SU-DHL-6 (cell line): ENCODE measurements around the gene M1AP.

Source experiments
- H2AFZ ChIP-seq: fragments of 200-600 bp; sonication (generic); 2 replicates; pipeline ENCODE4 v1.6.1; 2014; ENCODE audit warnings: low read depth, mild to moderate bottlenecking, moderate library complexity, mixed read lengths, antibody characterized with exemption, low read length; ENCODE audit not compliant: severe bottlenecking
- H3F3A ChIP-seq: fragments of 200-600 bp; shearing (Covaris generic); 2 replicates; pipeline ENCODE4 v1.6.0; 2016; ENCODE audit warnings: antibody characterized with exemption, mild to moderate bottlenecking; ENCODE audit not compliant: insufficient read depth
- H3K27ac ChIP-seq: fragments of 200-600 bp; sonication (generic); 2 replicates; pipeline ENCODE4 v1.5.1; 2016; ENCODE audit warnings: low read depth, mild to moderate bottlenecking, low read length, moderate library complexity, mixed read lengths
- H3K27me3 ChIP-seq: fragments of 200-600 bp; sonication (generic), shearing (Covaris generic); 2 replicates; pipeline ENCODE4 v1.6.0; 2014; ENCODE audit warnings: mild to moderate bottlenecking, low read length
- H3K36me3 ChIP-seq: fragments of 200-600 bp; sonication (generic); 2 replicates; pipeline ENCODE4 v1.6.1; 2014; ENCODE audit warnings: mild to moderate bottlenecking, low read length, mixed read lengths
- H3K4me2 ChIP-seq: fragments of 300-600, 200-600 bp; shearing (Covaris generic), sonication (generic); 2 replicates; pipeline ENCODE4 v1.6.0; 2014; ENCODE audit warnings: low read length, low read depth, mild to moderate bottlenecking; ENCODE audit not compliant: poor library complexity, severe bottlenecking
- H3K4me3 ChIP-seq: fragments of 200-600 bp; sonication (generic); 2 replicates; pipeline ENCODE4 v1.5.1; 2014; ENCODE audit warnings: antibody characterized with exemption, low read length, mild to moderate bottlenecking, mixed read lengths; ENCODE audit not compliant: insufficient read depth, poor library complexity, severe bottlenecking
- H3K79me2 ChIP-seq: fragments of 200-600 bp; sonication (generic); 2 replicates; pipeline ENCODE4 v1.6.1; 2014; ENCODE audit warnings: mild to moderate bottlenecking, low read length, moderate library complexity; ENCODE audit not compliant: insufficient read depth
- H3K9ac ChIP-seq: fragments of 200-600 bp; sonication (generic); 2 replicates; pipeline ENCODE4 v1.7.0; 2014; ENCODE audit warnings: mild to moderate bottlenecking, low read length
- H3K9me2 ChIP-seq: fragments of 200-600 bp; sonication (generic); replicated peaks from 2 replicates; pipeline ENCODE4 v1.6.1; 2014; ENCODE audit warnings: low read length; ENCODE audit not compliant: insufficient read depth
- H3K9me3 ChIP-seq: fragments of 200-600 bp; sonication (generic); 2 replicates; pipeline ENCODE4 v1.6.1; 2014; ENCODE audit warnings: low read length, mixed read lengths; ENCODE audit not compliant: insufficient read depth
- H4K20me1 ChIP-seq: fragments of 200-600 bp; sonication (generic); 2 replicates; pipeline ENCODE4 v1.6.1; 2014; ENCODE audit warnings: low read depth, mild to moderate bottlenecking, antibody characterized with exemption, low read length, moderate library complexity, mixed read lengths
- EZH2phosphoT487 ChIP-seq: fragments of 200-600 bp; sonication (generic), shearing (Covaris generic); conservative IDR thresholded peaks from 2 replicates; pipeline ENCODE4 v1.6.1; 2018; ENCODE audit warnings: mild to moderate bottlenecking, antibody characterized with exemption, low read length, moderate library complexity, mixed read lengths
- TF ChIP-seq, protein P1 (sequence below): fragments of 200-600 bp; sonication (generic); IDR thresholded peaks from one replicate; pipeline ENCODE4 v1.5.1; 2017; ENCODE audit warnings: antibody characterized with exemption, mild to moderate bottlenecking, low read length, moderate library complexity; ENCODE audit not compliant: insufficient read depth, poor library complexity, severe bottlenecking

M1AP gene

DNA sequence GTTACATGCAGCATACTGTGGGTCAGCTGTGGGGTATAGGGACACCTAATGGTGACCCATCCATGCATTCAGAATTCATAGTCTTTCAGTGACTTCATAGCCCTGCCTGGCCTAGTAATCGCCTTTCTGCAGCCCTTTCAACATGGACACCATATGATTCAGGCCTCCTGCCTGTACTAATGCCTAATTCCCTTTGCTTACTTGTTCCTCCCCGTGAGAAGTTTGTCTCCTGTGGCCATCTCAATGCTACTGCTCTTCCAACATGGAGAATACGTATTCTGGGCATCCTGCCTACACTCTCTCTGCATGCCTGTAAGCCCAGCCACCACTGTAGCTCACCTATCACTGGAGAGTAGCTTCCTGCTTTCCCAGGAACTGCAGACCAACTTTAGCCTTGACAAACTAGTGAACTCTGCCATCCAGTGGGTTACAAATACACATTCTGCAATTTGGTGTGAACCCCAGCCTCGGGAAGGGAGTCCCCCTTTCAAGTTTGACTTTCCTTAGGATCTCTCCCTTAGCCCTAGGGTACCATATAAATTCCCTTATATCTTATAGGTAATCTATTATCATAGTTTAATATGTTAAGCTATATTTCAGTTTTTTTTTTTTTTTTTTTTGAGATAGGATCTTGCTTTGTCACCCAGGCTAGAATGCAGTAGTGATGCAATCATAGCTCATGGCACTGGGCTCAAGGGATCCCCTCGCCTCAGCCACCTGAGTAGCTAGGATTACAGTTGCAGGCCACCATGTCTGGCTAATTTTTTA, 22.3 kb downstream of the M1AP start:
- H3K4me3 ChIP-seq = no peak overlapping the region
- no peaks in the 10 kb centered on the region for H4K20me1 ChIP-seq
- H3K4me2 ChIP-seq = no peak overlapping the region
- no peaks in the 10 kb centered on the region for H3K36me3 ChIP-seq
- no peaks in the 10 kb centered on the region for H3K9me3 ChIP-seq
- no peaks in the 10 kb centered on the region for H3K79me2 ChIP-seq
- H3K9me2 ChIP-seq = no peaks in the 10 kb centered on the region
- TF ChIP-seq, protein P1, sequence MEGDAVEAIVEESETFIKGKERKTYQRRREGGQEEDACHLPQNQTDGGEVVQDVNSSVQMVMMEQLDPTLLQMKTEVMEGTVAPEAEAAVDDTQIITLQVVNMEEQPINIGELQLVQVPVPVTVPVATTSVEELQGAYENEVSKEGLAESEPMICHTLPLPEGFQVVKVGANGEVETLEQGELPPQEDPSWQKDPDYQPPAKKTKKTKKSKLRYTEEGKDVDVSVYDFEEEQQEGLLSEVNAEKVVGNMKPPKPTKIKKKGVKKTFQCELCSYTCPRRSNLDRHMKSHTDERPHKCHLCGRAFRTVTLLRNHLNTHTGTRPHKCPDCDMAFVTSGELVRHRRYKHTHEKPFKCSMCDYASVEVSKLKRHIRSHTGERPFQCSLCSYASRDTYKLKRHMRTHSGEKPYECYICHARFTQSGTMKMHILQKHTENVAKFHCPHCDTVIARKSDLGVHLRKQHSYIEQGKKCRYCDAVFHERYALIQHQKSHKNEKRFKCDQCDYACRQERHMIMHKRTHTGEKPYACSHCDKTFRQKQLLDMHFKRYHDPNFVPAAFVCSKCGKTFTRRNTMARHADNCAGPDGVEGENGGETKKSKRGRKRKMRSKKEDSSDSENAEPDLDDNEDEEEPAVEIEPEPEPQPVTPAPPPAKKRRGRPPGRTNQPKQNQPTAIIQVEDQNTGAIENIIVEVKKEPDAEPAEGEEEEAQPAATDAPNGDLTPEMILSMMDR = no peak
- TF ChIP-seq EZH2phosphoT487 = no peak
- no peak overlapping the region for H3K27ac ChIP-seq
- H3K27me3 ChIP-seq = no peaks in the 10 kb centered on the region
- no peak overlapping the region for H3K9ac ChIP-seq
- H2AFZ ChIP-seq = no peak overlapping the region
- no peaks in the 10 kb centered on the region for H3F3A ChIP-seq

DNA sequence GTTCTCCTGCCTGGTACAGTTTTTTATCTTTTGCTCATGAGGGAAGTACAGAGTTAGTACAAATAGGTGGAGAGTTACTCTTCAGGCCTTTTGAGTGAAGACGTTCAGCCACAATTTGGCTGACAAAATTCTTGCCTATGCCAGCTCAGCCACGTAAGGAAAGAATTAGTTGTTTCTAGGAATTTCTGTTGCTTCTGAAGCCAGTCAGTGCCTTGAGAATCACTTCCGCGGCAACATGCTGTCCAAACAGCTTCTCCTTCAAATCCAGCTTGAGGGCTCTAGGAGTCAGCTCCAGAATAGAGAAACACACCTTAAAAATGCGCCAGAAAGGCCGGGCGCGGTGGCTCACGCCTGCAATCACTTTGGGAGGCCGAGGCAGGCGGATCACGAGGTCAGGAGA, 27.5 kb downstream of the M1AP start:
- Histone ChIP-seq H3K9ac (no peak overlapping the region), H3K4me3 (no peak overlapping the region), H3K27me3 (no peaks in the 10 kb centered on the region), H3K27ac (no peak overlapping the region), H3K9me2 (no peaks in the 10 kb centered on the region), H3K36me3 (no peaks in the 10 kb centered on the region), H3K79me2 (no peaks in the 10 kb centered on the region), H3K4me2 (no peak overlapping the region), H3F3A (no peaks in the 10 kb centered on the region), H4K20me1 (no peaks in the 10 kb centered on the region), H2AFZ (no peak overlapping the region), H3K9me3 (no peaks in the 10 kb centered on the region)
- no peak for TF ChIP-seq EZH2phosphoT487
- TF ChIP-seq, protein P1 = no peak

DNA sequence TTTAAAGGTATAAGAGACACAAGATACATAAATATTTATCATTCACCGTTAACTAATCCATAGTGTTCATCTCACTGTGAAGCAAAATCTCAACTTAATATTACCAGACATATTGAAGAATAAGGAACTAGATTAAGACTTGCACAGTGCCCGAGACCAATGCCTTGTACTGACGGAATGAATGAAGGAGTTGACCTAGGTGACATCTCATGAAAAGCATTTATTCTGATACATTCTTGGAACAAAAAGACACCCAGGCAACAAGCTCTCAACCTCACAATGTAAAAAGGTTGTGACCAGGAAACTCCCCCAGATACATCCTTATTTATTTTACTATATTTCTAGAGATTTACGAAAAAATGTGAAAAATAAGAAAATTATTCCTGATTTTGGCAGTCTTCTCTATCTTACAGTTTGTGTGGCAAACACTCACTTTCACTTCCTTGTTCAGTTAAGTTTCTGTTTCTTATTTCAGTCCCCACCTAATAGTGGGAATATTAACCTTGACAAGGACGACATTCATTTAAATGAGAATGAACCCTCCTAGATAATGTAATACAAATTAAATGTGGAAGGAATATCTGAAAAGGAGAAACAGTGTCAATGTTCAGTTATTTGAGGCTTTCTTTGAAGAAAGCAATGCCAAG, 28.4 kb downstream of the M1AP start:
- no peaks in the 10 kb centered on the region for H3K36me3 ChIP-seq
- TF ChIP-seq EZH2phosphoT487 = no peak
- TF ChIP-seq, protein P1 = no peak
- no peak overlapping the region for H3K4me2 ChIP-seq
- no peaks in the 10 kb centered on the region for H3F3A ChIP-seq
- H3K9ac ChIP-seq = no peak overlapping the region
- H3K9me2 ChIP-seq = no peaks in the 10 kb centered on the region
- no peaks in the 10 kb centered on the region for H3K9me3 ChIP-seq
- H3K27ac ChIP-seq = no peak overlapping the region
- H3K4me3 ChIP-seq = no peak overlapping the region
- H2AFZ ChIP-seq = no peak overlapping the region
- no peaks in the 10 kb centered on the region for H3K79me2 ChIP-seq
- H3K27me3 ChIP-seq = no peaks in the 10 kb centered on the region
- no peaks in the 10 kb centered on the region for H4K20me1 ChIP-seq
